ENCODE data around the gene GUCY2D.
"Not testable (repeated sequence)": the region's sequence is repeated elsewhere in the genome, so short reads cannot be mapped to it uniquely, and the experiment has no call there.

The GUCY2D gene

GRCh38 chr17:8016632-8017424, 14.4 kb downstream of the GUCY2D start:
- no peak for DNase-seq (ENCODE audit: low read depth in 2 of 2)

GRCh38 chr17:8018436-8018835, 16.0 kb downstream of the GUCY2D start:
- no peak for DNase-seq (ENCODE audit: low read depth in 2 of 2)

GRCh38 chr17:8019166-8019565, 16.8 kb downstream of the GUCY2D start:
- DNase-seq (ENCODE audit: low read depth in 2 of 2), result no peak

GRCh38 chr17:8019665-8020650, 17.5 kb downstream of the GUCY2D start:
- DNase-seq (ENCODE audit: low read depth in 2 of 2), result no peak

- no peak for DNase-seq (ENCODE audit: low read depth in 2 of 2)
Observed at GRCh38 chr17:8020776-8021564, 18.6 kb downstream of the GUCY2D start.

GRCh38 chr17:8021565-8022359, 19.3 kb downstream of the GUCY2D start:
- DNase-seq (ENCODE audit: low read depth in 2 of 2), result no peak

GRCh38 chr17:8022360-8023003, 20.1 kb downstream of the GUCY2D start:
- no peak for DNase-seq (ENCODE audit: low read depth in 2 of 2)

- DNase-seq (ENCODE audit: low read depth in 2 of 2), result not testable (repeated sequence)
Observed at GRCh38 chr17:8024161-8024560, 21.7 kb downstream of the GUCY2D start.

GRCh38 chr17:8025176-8025911, 22.9 kb downstream of the GUCY2D start:
- DNase-seq (ENCODE audit: low read depth in 2 of 2), result no peak

- no peak for DNase-seq (ENCODE audit: low read depth in 2 of 2)
Observed at GRCh38 chr17:8029121-8029520, 26.7 kb downstream of the GUCY2D start.

- no peak for DNase-seq (ENCODE audit: low read depth in 2 of 2)
Observed at GRCh38 chr17:8031261-8031661, 28.8 kb downstream of the GUCY2D start.

- no peak for DNase-seq (ENCODE audit: low read depth in 2 of 2)
Observed at GRCh38 chr17:8031950-8032349, 29.5 kb downstream of the GUCY2D start.

- no peak for DNase-seq (ENCODE audit: low read depth in 2 of 2)
Observed at GRCh38 chr17:8032442-8032841, 30.0 kb downstream of the GUCY2D start.

GRCh38 chr17:8038954-8039610, 36.7 kb downstream of the GUCY2D start, which contains the start of gene ALOX15B:
ALOX15B (plus strand) TSS chr17:8039059; CDS start chr17:8039156, 97 bp downstream.
- no peak for DNase-seq (ENCODE audit: low read depth in 2 of 2)

- no peak for DNase-seq (ENCODE audit: low read depth in 2 of 2)
Observed at GRCh38 chr17:8039611-8040168, 37.3 kb downstream of the GUCY2D start.

GRCh38 chr17:8041249-8041928, 39.0 kb downstream of the GUCY2D start:
- no peak for DNase-seq (ENCODE audit: low read depth in 2 of 2)

GRCh38 chr17:8041979-8042378, 39.6 kb downstream of the GUCY2D start:
- no peak for DNase-seq (ENCODE audit: low read depth in 2 of 2)

All from stimulated activated CD8-positive, alpha-beta memory T cell treated with anti-CD3 and anti-CD28 coated beads, Interleukin-7, amount 100 ng/mL, for 1 hour (primary cell).